Kasumi-1 (cell line): ENCODE data around the gene TMEM37.

Experiments used
- DNase-seq, 2 experiments: peaks; one replicate each; lab custom pipeline; 2025; lab: John Stamatoyannopoulos, UW

Gene TMEM37

DNA sequence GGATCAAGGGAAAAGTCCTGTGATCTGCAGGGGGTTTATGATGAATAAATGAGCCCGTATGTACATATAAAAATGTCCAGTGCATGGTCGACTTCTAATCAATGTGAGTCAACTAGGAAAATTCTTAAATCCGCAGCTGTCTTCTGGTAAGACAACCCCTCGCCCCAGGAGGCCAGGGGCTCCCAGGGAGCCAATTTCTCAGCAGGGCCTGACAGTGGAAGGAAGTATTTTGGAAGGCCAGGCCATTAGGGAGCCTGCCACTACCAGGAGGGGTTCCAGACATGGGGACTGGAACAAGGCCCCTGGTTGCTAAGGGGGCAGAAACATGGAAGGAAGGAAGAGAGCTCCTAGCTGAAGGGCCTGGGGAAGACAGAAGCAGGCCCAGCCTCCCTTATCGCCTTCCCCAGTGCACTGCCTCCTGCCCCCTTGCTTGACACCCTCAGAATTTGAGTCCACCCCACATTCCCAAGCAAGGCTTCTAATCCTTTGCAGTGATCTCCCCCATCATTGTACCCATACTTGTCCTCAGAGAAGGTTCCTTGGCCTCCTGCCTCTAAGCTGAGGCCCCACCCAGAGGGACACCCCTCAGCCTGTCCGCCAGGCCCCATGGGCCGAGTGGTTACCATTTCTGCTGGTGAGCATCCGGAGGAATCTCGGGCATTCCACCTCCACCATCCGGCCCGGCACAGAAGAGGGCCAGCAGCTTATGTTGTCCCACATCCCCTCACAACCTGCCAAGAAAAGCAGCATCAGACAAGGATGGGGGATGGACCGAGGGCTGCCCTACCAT, 46.7 kb downstream of the TMEM37 start:
- no peak for DNase-seq

- DNase-seq, result no peak
Measured at GRCh38 chr2:119478978-119479295, 47.3 kb downstream of the TMEM37 start.

- DNase-seq, result no peak
Measured at GRCh38 chr2:119480184-119480583, 48.5 kb downstream of the TMEM37 start.

GRCh38 chr2:119480718-119481142, 49.1 kb downstream of the TMEM37 start:
- no peak for DNase-seq

- DNase-seq, result no peak
Measured at GRCh38 chr2:119481501-119482455, 50.1 kb downstream of the TMEM37 start.

- DNase-seq, result peak; percentile 9 to 21
Measured at GRCh38 chr2:119482481-119483394, 51.1 kb downstream of the TMEM37 start.

GRCh38 chr2:119483395-119483753, 51.7 kb downstream of the TMEM37 start:
- no peak for DNase-seq

- no peak for DNase-seq
Measured at GRCh38 chr2:119483896-119484718, 52.5 kb downstream of the TMEM37 start.

DNA sequence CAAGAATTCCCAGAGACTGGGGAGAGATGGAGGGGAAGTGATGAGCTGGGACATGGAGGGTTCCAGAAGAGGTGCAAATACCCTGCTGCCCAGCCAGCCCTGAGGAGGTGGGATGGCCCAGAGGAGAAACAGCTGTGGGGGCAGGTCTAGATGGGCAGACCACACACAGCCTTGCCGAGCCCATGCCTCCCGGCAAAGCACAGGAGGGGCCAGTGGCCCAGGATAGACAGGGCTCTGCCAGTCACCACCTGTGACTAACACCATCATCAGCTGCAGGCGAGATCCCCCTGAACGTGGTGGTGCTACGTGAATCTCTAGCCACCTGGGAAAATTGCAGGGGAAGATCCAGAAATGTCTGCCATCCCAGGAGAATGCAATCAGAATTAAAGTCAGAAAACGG, 53.2 kb downstream of the TMEM37 start:
- DNase-seq, result no peak

DNA sequence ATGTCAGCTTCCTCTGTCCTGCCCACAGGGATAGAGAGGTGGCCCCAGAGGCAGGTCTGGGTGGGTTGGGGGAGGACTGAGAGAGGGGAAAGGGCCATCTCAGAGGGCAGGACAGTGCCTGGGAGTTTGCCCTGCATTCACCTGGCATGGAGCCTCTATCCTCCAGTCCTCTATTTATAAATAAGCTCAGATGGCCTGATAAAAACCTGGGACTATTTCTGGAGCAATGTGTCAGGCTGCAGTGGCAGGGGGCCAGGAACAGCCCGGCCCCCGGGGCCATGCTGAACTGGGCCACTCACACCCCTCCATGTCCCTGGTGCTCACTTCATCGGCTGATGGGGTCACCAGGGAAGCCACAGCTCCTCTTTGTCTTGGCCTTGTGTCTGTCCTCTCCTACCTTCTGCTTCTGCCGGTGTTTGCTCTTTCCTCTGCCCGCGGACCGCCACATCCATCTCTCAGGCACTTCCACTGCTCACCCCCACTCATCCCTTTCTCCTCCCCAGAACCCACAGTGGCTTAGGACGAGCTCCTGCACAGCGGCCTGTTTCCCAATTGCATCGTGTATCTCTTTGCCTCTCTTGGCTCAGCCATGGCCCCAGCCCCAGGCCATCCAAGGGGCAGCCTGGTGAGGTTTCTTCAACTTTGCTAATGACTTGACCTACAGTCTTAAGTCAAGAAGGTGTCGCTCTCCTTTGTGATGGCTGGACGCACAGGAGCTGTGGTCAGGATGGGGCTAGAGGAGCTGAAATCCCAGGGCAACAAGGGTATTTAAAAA, 53.9 kb downstream of the TMEM37 start:
- no peak for DNase-seq

DNA sequence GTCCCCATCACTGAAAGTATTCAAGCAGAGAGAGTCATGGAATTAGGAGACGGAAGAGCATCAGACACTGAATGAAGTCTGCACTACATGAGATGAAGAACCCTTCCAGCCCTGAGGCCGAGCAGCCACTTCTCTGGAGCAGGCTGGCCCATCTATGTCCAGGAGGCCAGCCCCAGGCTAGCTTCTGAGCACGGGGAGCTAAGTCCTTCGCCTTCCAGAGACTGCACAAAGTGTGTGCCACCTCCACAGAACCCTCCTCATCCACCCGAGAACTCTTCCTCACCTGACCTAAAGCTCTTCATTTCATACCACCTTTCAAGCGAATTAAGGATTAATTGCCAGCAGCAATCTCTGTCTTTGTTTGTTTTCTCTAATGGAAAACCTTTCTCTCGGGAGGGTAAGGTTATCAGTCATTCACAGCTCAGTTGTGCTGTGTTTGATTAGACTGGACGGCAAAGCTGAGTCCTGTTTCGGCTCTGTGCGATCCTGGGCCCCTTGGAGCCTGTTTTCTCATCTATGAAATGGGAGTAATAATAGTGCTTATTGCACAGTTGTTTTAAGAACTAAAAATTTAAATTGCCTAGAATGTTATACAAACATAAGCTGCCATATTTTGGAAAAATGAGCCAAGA, 54.7 kb downstream of the TMEM37 start:
- DNase-seq, result no peak

DNA sequence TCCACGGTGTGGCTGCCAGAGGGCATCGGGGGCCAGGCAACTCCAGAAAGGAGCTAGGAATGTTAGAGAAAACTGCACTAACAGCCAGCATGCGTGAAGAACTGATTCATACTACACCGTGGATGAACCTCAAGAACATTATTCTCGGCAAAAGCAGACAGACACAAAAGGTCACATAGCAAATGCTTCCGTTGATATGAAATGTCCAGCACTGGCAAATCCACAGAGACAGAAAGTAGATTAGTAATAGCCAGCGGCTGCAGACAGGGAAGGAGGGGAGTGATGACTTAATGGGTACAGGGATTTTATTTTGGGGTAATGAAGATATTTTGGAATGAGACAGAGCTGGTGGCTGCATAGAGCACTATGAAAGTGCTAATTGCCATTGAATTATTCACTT, 55.2 kb downstream of the TMEM37 start:
- no peak for DNase-seq

DNA sequence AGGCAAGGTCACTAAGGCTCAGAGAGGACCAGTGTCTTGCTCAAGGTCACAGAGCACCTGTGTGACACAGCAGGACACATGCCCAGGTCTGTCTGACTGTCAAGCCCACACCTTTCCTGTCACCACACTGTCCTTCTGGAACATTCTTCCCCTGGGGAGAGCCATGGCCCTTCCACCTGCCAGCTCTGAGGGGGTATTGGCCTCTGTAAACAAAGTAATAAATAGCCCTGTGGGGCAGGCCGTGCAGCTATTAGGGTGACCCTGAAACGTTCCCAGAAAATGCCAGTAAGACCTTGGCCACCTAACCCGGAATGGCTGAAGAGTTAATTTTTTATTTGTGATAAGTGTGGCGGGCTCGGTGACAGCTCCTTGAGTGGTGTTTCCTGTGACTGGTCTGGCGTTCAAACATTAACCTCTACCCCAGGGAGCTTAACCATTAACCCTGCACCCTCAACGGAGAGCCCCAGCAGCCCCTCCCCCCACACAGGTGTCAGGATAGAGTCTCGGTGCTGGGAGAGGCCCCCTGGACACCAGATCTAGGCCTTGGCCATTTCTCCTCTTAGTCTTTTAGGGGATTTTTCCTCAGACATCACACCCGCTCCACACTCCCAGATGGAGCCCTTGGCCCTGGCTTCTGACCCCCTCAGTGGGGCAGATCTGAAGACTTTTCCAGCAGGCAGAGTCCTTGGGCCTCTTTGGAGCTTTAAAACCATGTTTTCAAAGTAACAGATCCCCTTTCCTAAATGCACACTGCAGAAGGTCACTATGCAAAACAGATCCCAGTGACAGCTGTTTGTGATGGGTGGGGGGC, 56.0 kb downstream of the TMEM37 start:
- no peak for DNase-seq
